Measurements from ENCODE around the gene CLEC7A. TPM values are rescaled to one million over a fixed set of nuclear protein-coding genes. Genes with fewer than 3 reads are reported as not detected.

Gene CLEC7A
- total RNA-seq, 2 donors from 2014 or later = 5.7 TPM; not detected in 1

- H3K27me3 ChIP-seq = no peaks in the 10 kb centered on the region
- H3K9me3 ChIP-seq = no peaks in the 10 kb centered on the region
- no peak overlapping the region for H3K27ac ChIP-seq
- DNase-seq (no peak), ATAC-seq (no peak)
- intact Hi-C loops (cut with DNase I) = no loop called here
- WGBS, 2 donors = 45 to 60% methylated on average over 5 of the region's 5 CpGs
- no peaks in the 10 kb centered on the region for H3K4me1 ChIP-seq
- no peak overlapping the region for H3K4me3 ChIP-seq
- TF ChIP-seq POLR2A (IDR thresholded peaks at IDR 0.05) = no peak
- TF ChIP-seq CTCF (IDR thresholded peaks at IDR 0.05) = no peak
- H3K36me3 ChIP-seq (replicated peaks in 1 of 2; ENCODE audit: insufficient read depth in 1 of 2, low read depth in 2 of 2) = no peaks in the 10 kb centered on the region
Observed at GRCh38 chr12:10082117-10082874, 47.7 kb downstream of the CLEC7A start.

- Histone ChIP-seq H3K9me3 (no peaks in the 10 kb centered on the region), H3K4me1 (no peaks in the 10 kb centered on the region), H3K36me3 (replicated peaks in 1 of 2; ENCODE audit: insufficient read depth in 1 of 2, low read depth in 2 of 2) (no peaks in the 10 kb centered on the region), H3K4me3 (no peak overlapping the region), H3K27ac (no peak overlapping the region), H3K27me3 (no peaks in the 10 kb centered on the region)
- DNase-seq (no peak), ATAC-seq (no peak)
- TF ChIP-seq POLR2A (IDR thresholded peaks at IDR 0.05) (no peak), CTCF (IDR thresholded peaks at IDR 0.05) (no peak)
- intact Hi-C loops (cut with DNase I) = no loop called here
Observed at GRCh38 chr12:10075451-10075850, 54.5 kb downstream of the CLEC7A start.

GRCh38 chr12:10073261-10073660, 56.7 kb downstream of the CLEC7A start:
- TF ChIP-seq CTCF (IDR thresholded peaks at IDR 0.05) (no peak), POLR2A (IDR thresholded peaks at IDR 0.05) (no peak)
- no peaks in the 10 kb centered on the region for H3K9me3 ChIP-seq
- no peak overlapping the region for H3K4me3 ChIP-seq
- WGBS, 2 donors = 90 to 91% methylated on average over 5 of the region's 5 CpGs
- H3K27ac ChIP-seq = no peak overlapping the region
- ATAC-seq = no peak
- H3K27me3 ChIP-seq = no peaks in the 10 kb centered on the region
- no peaks in the 10 kb centered on the region for H3K4me1 ChIP-seq
- no peak for DNase-seq
- intact Hi-C loops (cut with DNase I) = no loop called here
- no peaks in the 10 kb centered on the region for H3K36me3 ChIP-seq (replicated peaks in 1 of 2; ENCODE audit: insufficient read depth in 1 of 2, low read depth in 2 of 2)

- 78 to 81% methylated on average over 2 of the region's 2 CpGs for WGBS, 2 donors
- ATAC-seq (no peak), DNase-seq (no peak)
- Histone ChIP-seq H3K9me3 (no peaks in the 10 kb centered on the region), H3K27me3 (no peaks in the 10 kb centered on the region), H3K4me3 (no peak overlapping the region), H3K27ac (no peak overlapping the region), H3K4me1 (no peaks in the 10 kb centered on the region), H3K36me3 (replicated peaks in 1 of 2; ENCODE audit: insufficient read depth in 1 of 2, low read depth in 2 of 2) (no peaks in the 10 kb centered on the region)
- no peak for TF ChIP-seq CTCF (IDR thresholded peaks at IDR 0.05)
- TF ChIP-seq POLR2A (IDR thresholded peaks at IDR 0.05) = no peak
- intact Hi-C loops (cut with DNase I) = no loop called here
Observed at GRCh38 chr12:10072131-10072530, 57.9 kb downstream of the CLEC7A start.

GRCh38 chr12:10070380-10070779, 59.6 kb downstream of the CLEC7A start:
- H3K27ac ChIP-seq = no peak overlapping the region
- ATAC-seq (no peak), DNase-seq (no peak)
- TF ChIP-seq CTCF (IDR thresholded peaks at IDR 0.05) = no peak
- TF ChIP-seq POLR2A (IDR thresholded peaks at IDR 0.05) = no peak
- H3K4me3 ChIP-seq = no peak overlapping the region
- intact Hi-C loops (cut with DNase I) = no loop called here
- H3K27me3 ChIP-seq = no peaks in the 10 kb centered on the region
- H3K9me3 ChIP-seq = no peaks in the 10 kb centered on the region
- no peaks in the 10 kb centered on the region for H3K4me1 ChIP-seq
- WGBS, 2 donors = 73 to 86% methylated on average over 4 of the region's 4 CpGs
- H3K36me3 ChIP-seq (replicated peaks in 1 of 2; ENCODE audit: insufficient read depth in 1 of 2, low read depth in 2 of 2) = no peaks in the 10 kb centered on the region
